H1 (cell line): Measurements from ENCODE around the gene SLC17A6. TPM values are rescaled to one million over a fixed set of nuclear protein-coding genes. Genes with fewer than 3 reads are reported as not detected.

Experiments
- GTF2F1 ChIP-seq: IDR thresholded peaks from 2 replicates; pipeline ENCODE4 v1.6.1; 2012; ENCODE audit warnings: low read depth, low read length, improper control_type of control experiment, borderline replicate concordance
- HDAC2 ChIP-seq, 2 experiments: fragments of 300-600 bp in 1 of 2; sonication (generic) in 1 of 2; IDR thresholded peaks; 2 replicates each; pipeline ENCODE4 v1.6.1; 2011 to 2012; ENCODE audit warnings: low read depth in 2 of 2, low read length in 2 of 2, mild to moderate bottlenecking in 2 of 2, moderate library complexity in 2 of 2, borderline replicate concordance in 1 of 2, inconsistent platforms in 1 of 2
- polyA plus RNA-seq, 7 experiments: library from polyadenylated mRNA; depleted of rRNA in 3 of 7; stranded (reverse) in 5 of 7; unstranded in 2 of 7; fragments of >200 nt in 5 of 7; fragments of 200-250 nt in 2 of 7; gene quantifications; 1 replicate in 5 of 7; 2 replicates in 1 of 7; 4 replicates in 1 of 7; pipeline versions ENCODE4 v1.2.1 to v1.2.3, GENCODE V29; 2011 to 2013; ENCODE audit warnings: missing spikeins in 2 of 7, mixed read lengths in 2 of 7
- total RNA-seq: library from RNA; stranded (reverse); fragmentation: NEBNext Ultra II Directional; extraction: Animal tissue kit (Norgen Biotek cat#: 25700); gene quantifications from 2 replicates; pipeline ENCODE4 v1.2.1, GENCODE V29; 2021

The SLC17A6 gene
- total and polyA plus RNA-seq, 2 of the 8 experiments (the other 6 are each of a cell fraction or from before 2014, with no cell fraction given) = 0.24 to 1.6 TPM

- TF ChIP-seq GTF2F1 = no peak
- TF ChIP-seq HDAC2 (IDR thresholded peaks at IDR 0.05; ENCODE audit: borderline replicate concordance in 1 of 2, low read depth in 2 of 2, low read length in 2 of 2) = no peak
Observed at GRCh38 chr11:22390283-22390655, 52.1 kb downstream of the SLC17A6 start (continued).
